Neural progenitor cell (in vitro differentiated cells): ENCODE results near the gene SLC15A4.

Experiments
- EZH2phosphoT487 ChIP-seq: fragments of 200-600 bp; sonication (generic); IDR thresholded peaks from 2 replicates; pipeline ENCODE4 v1.6.1; 2017; ENCODE audit warnings: antibody characterized with exemption
- TF ChIP-seq, protein P1 (sequence below): fragments of 200-600 bp; sonication (generic); IDR thresholded peaks from 2 replicates; pipeline ENCODE4 v1.5.1; 2017; ENCODE audit warnings: antibody characterized with exemption, mild to moderate bottlenecking

DNA sequence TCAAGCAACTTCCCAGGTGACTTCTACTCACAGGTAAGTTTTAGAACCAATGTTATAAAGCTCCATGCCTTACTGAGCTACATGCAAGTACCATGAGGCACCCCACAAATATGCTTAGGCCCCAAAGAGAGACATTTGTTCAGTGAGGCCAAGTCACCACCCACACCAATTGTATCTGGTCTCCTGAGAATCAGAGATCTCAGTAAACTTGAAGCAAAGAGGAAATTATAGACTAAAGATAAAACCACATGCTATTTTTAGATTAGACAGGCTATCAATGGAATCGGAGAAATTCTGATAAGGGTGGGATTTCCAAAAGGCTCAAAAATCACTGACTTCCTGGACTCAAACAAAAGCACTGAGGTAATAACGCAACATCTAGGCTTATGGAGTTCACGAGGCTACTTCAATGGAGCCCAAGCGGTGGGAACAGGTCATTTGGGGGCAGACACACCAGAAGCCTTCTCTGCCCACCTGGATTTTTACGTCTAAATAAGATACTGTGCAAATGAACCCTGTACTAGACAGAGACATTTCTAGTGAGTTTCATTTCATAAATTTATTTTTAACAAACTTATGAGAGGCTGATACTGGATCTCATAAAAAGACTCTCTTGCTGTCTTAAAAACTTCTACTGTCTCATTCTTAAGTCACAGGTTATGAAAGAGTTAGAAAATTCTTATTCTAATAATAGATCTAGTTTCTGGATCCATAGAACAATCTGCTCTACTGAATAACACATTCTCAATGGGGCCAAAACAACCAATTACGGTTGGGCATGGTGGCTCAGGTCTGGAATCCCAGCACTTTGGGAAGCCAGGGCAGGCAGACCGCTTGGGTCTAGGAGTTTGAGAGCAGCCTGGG lies 7.7 kb downstream of the SLC15A4 start:
- TF ChIP-seq, protein P1, sequence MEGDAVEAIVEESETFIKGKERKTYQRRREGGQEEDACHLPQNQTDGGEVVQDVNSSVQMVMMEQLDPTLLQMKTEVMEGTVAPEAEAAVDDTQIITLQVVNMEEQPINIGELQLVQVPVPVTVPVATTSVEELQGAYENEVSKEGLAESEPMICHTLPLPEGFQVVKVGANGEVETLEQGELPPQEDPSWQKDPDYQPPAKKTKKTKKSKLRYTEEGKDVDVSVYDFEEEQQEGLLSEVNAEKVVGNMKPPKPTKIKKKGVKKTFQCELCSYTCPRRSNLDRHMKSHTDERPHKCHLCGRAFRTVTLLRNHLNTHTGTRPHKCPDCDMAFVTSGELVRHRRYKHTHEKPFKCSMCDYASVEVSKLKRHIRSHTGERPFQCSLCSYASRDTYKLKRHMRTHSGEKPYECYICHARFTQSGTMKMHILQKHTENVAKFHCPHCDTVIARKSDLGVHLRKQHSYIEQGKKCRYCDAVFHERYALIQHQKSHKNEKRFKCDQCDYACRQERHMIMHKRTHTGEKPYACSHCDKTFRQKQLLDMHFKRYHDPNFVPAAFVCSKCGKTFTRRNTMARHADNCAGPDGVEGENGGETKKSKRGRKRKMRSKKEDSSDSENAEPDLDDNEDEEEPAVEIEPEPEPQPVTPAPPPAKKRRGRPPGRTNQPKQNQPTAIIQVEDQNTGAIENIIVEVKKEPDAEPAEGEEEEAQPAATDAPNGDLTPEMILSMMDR, result no peak
- no peak for TF ChIP-seq EZH2phosphoT487
